PFSK-1 (cell line): ENCODE results near the gene ANAPC2.

Experiments used
- FOXP2 ChIP-seq: optimal IDR thresholded peaks from 2 replicates; pipeline ENCODE3; 2011; ENCODE audit warnings: borderline replicate concordance, control low read depth, inconsistent platforms; ENCODE audit not compliant: insufficient read depth; ENCODE audit errors: extremely low read length, extremely low read depth
- POLR2AphosphoS5 ChIP-seq: IDR thresholded peaks from 2 replicates; pipeline ENCODE4 v1.6.1; 2012; ENCODE audit warnings: low read depth, mild to moderate bottlenecking, control low read depth, low read length, moderate library complexity
- REST ChIP-seq, 2 experiments: IDR thresholded peaks; 2 replicates each; pipeline versions ENCODE4 v1.6.1 to v1.8.0; 2011 to 2012; ENCODE audit warnings: low read depth in 2 of 2, low read length in 2 of 2, control low read depth in 1 of 2, inconsistent platforms in 1 of 2, mild to moderate bottlenecking in 1 of 2, moderate library complexity in 1 of 2; ENCODE audit not compliant: insufficient read depth in 1 of 2
- SIN3A ChIP-seq: IDR thresholded peaks from 2 replicates; pipeline ENCODE4 v1.6.1; 2012; ENCODE audit warnings: mild to moderate bottlenecking, low read length, moderate library complexity, borderline replicate concordance; ENCODE audit not compliant: insufficient read depth
- TAF1 ChIP-seq: IDR thresholded peaks from 2 replicates; pipeline ENCODE4 v1.6.1; 2012; ENCODE audit warnings: low read length, control low read depth, borderline replicate concordance; ENCODE audit not compliant: insufficient read depth

Gene ANAPC2

GRCh38 chr9:137213160-137214060 is 25.1 kb upstream of the ANAPC2 start:
- TF ChIP-seq POLR2AphosphoS5 (no peak), SIN3A (no peak), REST (IDR thresholded peaks at IDR 0.05; ENCODE audit: insufficient read depth in 1 of 2, low read depth in 2 of 2, low read length in 2 of 2) (no peak), TAF1 (no peak), FOXP2 (no peak)

GRCh38 chr9:137212520-137212919 is 24.2 kb upstream of the ANAPC2 start:
- TF ChIP-seq FOXP2 (no peak), REST (IDR thresholded peaks at IDR 0.05; ENCODE audit: insufficient read depth in 1 of 2, low read depth in 2 of 2, low read length in 2 of 2) (no peak)

- TF ChIP-seq SIN3A (no peak), TAF1 (no peak), REST (IDR thresholded peaks at IDR 0.05; ENCODE audit: insufficient read depth in 1 of 2, low read depth in 2 of 2, low read length in 2 of 2) (no peak), POLR2AphosphoS5 (no peak), FOXP2 (no peak)
Measured at GRCh38 chr9:137211532-137211931, 23.2 kb upstream of the ANAPC2 start.

DNA sequence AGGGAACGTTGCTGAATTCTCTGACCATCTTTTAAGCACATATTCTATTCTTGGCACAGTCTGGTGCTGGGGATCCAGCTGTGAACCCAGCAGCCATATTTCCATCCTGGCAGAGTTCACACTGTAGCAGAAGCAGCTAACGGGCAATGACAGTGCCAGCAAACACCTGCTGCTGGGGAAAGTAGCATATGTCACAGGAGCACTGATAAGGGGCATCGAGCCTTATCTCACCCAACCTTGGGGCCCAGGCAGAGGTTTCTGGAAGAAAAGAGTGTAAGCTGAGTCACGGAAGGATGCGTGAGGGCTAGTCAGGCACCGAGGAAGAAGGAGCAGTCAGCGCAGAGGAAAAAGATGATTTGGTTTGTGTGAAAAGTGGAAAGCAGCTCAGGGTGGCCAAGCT is 18.2 kb upstream of the ANAPC2 start:
- TF ChIP-seq REST (IDR thresholded peaks at IDR 0.05; ENCODE audit: insufficient read depth in 1 of 2, low read depth in 2 of 2, low read length in 2 of 2) (no peak), FOXP2 (no peak), POLR2AphosphoS5 (no peak), SIN3A (no peak), TAF1 (no peak)
